Loucy (cell line): ENCODE results near the gene SAMD15.

Source experiments
- CTCF ChIP-seq: fragments of 200-600 bp; sonication (generic); conservative IDR thresholded peaks from 2 replicates; pipeline ENCODE4 v1.5.1; 2014; ENCODE audit warnings: mild to moderate bottlenecking, antibody characterized with exemption, low read length
- EZH2phosphoT487 ChIP-seq: fragments of 200-600 bp; IDR thresholded peaks from 2 replicates; pipeline ENCODE4 v1.6.1; 2018; ENCODE audit warnings: antibody characterized with exemption, mild to moderate bottlenecking, moderate library complexity, borderline replicate concordance

- no peak for TF ChIP-seq CTCF
- no peak for TF ChIP-seq EZH2phosphoT487
Measured at GRCh38 chr14:77372304-77372841, 4.8 kb upstream of the SAMD15 start.
